Activated naive CD4-positive, alpha-beta T cell treated with anti-CD3 and anti-CD28 coated beads, Interleukin-2, amount 10 ng/mL, durations not matched to agents 7 days and 5 days (primary cell): ENCODE results near the gene CXCL5.
A peak's percentile ranks its signal among the peaks of the same experiment; 100 is the strongest.

Source experiments
- CTCF ChIA-PET: fragments of 350-600 bp; sonication (Branson Sonifier 250); formaldehyde crosslinking; loops from one replicate; lab custom pipeline; 2021; ENCODE audit warnings: antibody characterized with exemption; lab: Charles Lee
- DNase-seq: peaks from one replicate; pipeline ENCODE4 v3.0.0-alpha.2; 2020
- H3K27ac Mint-ChIP-seq: one replicate; pipeline ENCODE4 v1.8.0; 2021; ENCODE audit warnings: mild to moderate bottlenecking, moderate library complexity, mixed read lengths
- H3K27me3 Mint-ChIP-seq: one replicate; pipeline ENCODE4 v1.8.0; 2021; ENCODE audit warnings: mild to moderate bottlenecking, mixed read lengths
- H3K36me3 Mint-ChIP-seq: one replicate; pipeline ENCODE4 v1.8.0; 2021; ENCODE audit warnings: mixed read lengths
- H3K4me1 Mint-ChIP-seq: one replicate; pipeline ENCODE4 v1.8.0; 2021; ENCODE audit warnings: mixed read lengths
- H3K4me3 Mint-ChIP-seq: one replicate; pipeline ENCODE4 v1.8.0; 2021; ENCODE audit warnings: mild to moderate bottlenecking, moderate library complexity, mixed read lengths
- H3K9me3 Mint-ChIP-seq: one replicate; pipeline ENCODE4 v1.8.0; 2021; ENCODE audit warnings: mixed read lengths

Gene CXCL5

DNA sequence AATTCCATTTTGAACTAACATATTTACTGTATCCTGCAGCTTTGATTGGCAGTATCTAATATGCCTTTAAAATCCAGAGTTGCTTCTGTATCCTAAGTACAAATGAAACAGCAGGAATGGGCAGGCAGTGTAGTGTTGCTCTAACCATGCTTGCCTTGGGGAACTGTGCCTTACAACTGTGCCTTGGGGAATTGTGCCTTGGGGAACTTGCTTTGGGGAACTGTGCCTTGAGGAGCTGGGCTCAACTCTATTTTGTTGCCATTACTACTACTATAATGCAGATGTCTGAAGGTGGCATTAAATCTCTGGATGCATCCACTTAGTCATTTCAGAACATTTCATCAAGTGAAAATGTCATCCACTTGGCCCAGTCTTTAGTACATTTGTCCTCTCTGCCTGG is 33.1 kb upstream of the CXCL5 start:
- Mint-ChIP-seq H3K27me3 (peaks cover 4% of the 10 kb centered on the region), H3K9me3 (no peaks in the 10 kb centered on the region), H3K36me3 (no peaks in the 10 kb centered on the region), H3K27ac (no peak overlapping the region), H3K4me3 (no peak overlapping the region), H3K4me1 (no peaks in the 10 kb centered on the region)
- DNase-seq, result no peak
- CTCF ChIA-PET, result no interaction called here

DNA sequence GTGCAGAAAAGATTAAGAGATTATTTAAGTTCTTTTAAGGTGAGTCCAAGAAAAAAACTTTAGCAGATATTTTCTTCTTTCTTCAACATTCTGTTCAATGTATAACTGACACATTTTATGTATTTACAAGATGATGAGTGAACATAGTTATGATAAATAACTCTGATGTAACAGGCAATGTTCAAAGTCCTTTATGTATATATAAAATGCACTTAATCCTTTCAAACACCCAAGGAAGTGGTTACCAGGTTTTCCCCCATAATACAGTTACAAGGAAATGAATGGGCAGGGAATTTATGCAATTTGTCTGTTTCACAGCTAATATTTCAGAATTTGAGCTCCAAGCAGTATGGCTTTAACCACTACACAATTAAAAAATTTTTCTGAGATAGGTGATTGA is 31.8 kb upstream of the CXCL5 start:
- H3K4me3 Mint-ChIP-seq, result no peak overlapping the region
- H3K27ac Mint-ChIP-seq, result no peak overlapping the region

DNA sequence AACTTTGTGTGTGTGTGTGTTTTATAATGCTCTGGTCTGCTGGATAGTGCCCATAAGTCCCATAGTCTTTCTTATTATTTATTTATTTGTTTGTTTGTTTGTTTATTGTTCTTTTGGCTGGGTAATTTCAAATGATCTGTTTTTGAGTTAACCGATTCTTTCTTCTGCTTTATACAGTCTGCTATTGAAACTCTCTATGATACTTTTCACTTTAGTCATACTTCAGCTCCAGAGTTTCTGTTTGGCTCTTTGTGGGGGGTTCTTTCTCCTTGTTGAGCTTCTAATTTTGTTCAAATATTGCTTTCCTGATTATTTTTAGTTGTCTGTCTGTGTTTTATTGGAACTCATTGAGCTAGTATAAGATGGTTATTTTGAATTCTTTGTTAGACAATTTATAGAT is 30.0 kb upstream of the CXCL5 start:
- peaks cover 4% of the 10 kb centered on the region for H3K27me3 Mint-ChIP-seq
- H3K27ac Mint-ChIP-seq, result no peak overlapping the region
- H3K4me1 Mint-ChIP-seq, result no peaks in the 10 kb centered on the region
- CTCF ChIA-PET, result no interaction called here
- no peak overlapping the region for H3K4me3 Mint-ChIP-seq
- no peak for DNase-seq
- no peaks in the 10 kb centered on the region for H3K36me3 Mint-ChIP-seq
- no peaks in the 10 kb centered on the region for H3K9me3 Mint-ChIP-seq

More for the DNA sequence above, 31.8 kb upstream of the CXCL5 start:
- no peak for DNase-seq
- Mint-ChIP-seq H3K9me3 (no peaks in the 10 kb centered on the region), H3K4me1 (no peaks in the 10 kb centered on the region), H3K36me3 (no peaks in the 10 kb centered on the region), H3K27me3 (peaks cover 4% of the 10 kb centered on the region)
- CTCF ChIA-PET, result no interaction called here

DNA sequence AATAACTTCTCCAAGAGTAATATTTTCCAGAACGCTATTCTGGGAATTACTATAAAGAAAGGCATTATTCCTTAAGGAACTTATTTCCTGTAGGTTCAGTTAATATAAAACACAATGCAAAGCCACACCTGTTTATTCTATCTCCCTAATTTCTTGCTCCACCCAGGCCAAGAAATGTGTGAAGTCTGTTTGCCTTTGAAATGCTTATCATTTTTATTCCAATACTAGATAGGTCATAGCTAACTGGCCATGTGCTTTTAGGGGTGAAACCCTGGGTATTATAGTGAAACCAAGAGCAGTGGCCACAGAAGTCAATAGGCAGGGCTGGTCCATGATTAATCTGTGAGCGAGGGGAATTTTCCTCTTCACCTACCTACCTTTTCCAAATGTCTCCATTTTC is 25.2 kb upstream of the CXCL5 start:
- Mint-ChIP-seq H3K36me3 (no peaks in the 10 kb centered on the region), H3K27me3 (no peaks in the 10 kb centered on the region), H3K4me3 (no peak overlapping the region), H3K27ac (no peak overlapping the region), H3K4me1 (peaks cover 2% of the 10 kb centered on the region), H3K9me3 (no peaks in the 10 kb centered on the region)
- DNase-seq, result no peak
- CTCF ChIA-PET, result no interaction called here

DNA sequence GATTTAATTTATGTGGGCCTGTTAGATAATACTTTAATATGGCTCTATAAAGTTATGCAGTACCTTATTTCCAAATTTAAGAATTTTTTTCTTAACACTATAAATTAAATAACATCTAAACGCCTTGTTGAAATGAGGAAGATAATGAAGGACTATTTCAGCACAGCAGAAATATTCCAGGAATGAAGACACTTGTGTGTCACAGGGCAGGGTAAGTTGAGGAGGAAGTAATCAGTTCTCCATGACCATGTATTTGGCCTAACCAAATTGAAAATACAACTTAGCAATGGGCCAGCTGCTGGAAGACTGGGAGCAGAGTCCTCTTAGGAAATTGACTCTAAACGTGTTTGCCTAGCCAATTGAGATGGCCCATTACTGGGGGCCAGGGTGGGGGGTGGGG is 23.1 kb upstream of the CXCL5 start:
- Mint-ChIP-seq H3K27me3 (no peaks in the 10 kb centered on the region), H3K9me3 (no peaks in the 10 kb centered on the region), H3K27ac (no peak overlapping the region), H3K4me1 (peaks cover 6% of the 10 kb centered on the region), H3K4me3 (no peak overlapping the region), H3K36me3 (no peaks in the 10 kb centered on the region)
- DNase-seq, result no peak
- CTCF ChIA-PET, result interaction anchor here (0.7 kb wide), 1 partner anchor 16 kb away, joined by 3 read pairs; no protein-coding TSS in a partner anchor

DNA sequence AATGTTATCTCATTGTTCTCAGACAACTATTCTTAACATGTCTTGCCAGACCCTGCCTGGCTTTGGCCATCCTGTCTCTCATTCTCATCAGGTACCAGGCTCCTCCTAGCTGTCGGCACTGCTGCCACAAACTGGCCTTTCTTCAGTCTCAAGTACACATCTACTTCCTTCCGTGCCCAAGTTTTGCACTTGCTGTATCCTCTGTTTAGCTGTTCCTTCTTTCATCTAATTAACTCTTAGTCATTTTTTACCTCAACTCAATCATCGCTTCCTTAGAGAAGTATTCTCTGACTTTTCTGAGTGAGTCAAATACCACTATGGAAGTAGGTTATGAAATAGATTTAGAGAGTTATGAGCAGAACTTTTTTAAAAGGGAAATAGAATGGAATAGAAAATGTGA is 20.3 kb upstream of the CXCL5 start:
- CTCF ChIA-PET, result interaction anchor here (0.7 kb wide), 1 partner anchor 365 kb away, joined by 4 read pairs; no protein-coding TSS in a partner anchor
- H3K27me3 Mint-ChIP-seq, result no peaks in the 10 kb centered on the region
- H3K27ac Mint-ChIP-seq, result no peak overlapping the region
- H3K4me3 Mint-ChIP-seq, result no peak overlapping the region
- H3K36me3 Mint-ChIP-seq, result no peaks in the 10 kb centered on the region
- DNase-seq, result no peak
- peaks cover 20% of the 10 kb centered on the region for H3K4me1 Mint-ChIP-seq
- no peaks in the 10 kb centered on the region for H3K9me3 Mint-ChIP-seq

DNA sequence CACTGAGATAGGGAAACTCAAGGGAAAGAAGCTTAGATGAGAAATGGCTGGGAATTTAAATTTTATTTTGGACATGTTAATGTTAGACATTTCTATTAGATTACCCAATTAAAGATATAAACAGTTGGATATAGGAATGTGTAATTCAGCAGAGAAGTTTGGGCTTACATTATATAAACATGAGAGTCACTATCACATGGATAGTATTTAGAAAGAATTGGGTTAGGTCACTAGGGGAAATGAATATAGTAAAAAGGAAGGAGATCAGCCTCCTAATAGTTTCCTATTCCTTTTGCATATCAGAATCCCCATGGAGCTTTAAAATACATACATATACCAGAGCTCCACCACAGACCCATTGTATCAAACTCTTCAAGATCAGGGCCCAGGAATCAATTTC is 19.6 kb upstream of the CXCL5 start:
- DNase-seq, result no peak
- Mint-ChIP-seq H3K4me3 (no peak overlapping the region), H3K4me1 (peaks cover 20% of the 10 kb centered on the region), H3K27me3 (no peaks in the 10 kb centered on the region), H3K27ac (no peak overlapping the region), H3K36me3 (no peaks in the 10 kb centered on the region), H3K9me3 (no peaks in the 10 kb centered on the region)
- CTCF ChIA-PET, result no interaction called here

DNA sequence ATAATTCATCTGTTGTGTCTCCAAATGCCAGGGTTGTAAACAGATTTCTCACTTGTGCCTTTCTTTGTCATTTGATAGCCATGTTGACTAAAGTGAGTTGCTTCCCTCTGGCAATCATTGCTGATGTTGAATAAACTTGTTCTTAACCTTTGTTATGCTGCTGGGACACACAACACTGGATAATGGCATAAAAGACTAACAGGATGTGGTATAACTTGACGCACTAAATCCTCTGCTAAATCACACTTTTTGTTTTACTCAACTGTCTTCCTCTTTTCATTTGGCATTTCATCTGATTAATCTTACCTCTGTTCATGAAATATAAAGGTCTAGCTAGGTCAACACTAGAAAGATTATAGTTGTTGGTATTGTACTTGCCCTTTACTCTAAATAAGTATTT is 17.6 kb upstream of the CXCL5 start:
- CTCF ChIA-PET, result no interaction called here
- Mint-ChIP-seq H3K4me3 (no peak overlapping the region), H3K9me3 (no peaks in the 10 kb centered on the region), H3K27me3 (no peaks in the 10 kb centered on the region), H3K4me1 (peaks cover 20% of the 10 kb centered on the region), H3K36me3 (no peaks in the 10 kb centered on the region), H3K27ac (peak overlapping the region; percentile 29)
- DNase-seq, result no peak

DNA sequence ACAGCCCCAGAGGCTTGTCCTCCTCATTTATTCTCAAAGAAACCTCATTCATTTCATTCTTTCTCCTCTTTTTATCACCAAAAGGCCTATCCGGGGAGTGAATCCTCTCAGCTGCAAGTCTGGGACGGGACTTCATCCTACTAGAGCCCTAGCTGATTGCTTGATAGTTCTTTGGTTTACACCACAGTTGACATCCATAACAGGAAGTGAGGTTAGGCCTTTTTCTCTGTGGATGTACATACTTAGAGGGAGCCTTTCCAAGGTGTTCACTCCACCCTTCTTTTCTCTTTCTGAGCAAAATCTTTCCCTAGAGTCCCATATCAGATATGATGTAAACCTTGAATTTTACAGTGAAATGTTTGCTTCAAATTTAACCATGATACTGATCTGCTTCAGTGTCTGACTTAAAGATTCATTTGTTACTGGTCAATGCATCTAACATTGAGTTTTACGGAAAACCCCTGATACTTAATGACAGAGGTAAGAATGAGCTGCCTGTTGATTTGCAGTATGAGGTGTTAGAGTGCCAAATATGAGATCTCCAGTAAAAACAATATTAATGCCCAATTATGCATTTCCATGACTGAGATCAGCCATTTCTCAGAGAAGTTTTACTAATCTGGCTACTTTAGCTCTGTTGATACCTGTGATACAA is 16.8 kb upstream of the CXCL5 start:
- Mint-ChIP-seq H3K4me3 (no peak overlapping the region), H3K4me1 (peaks cover 20% of the 10 kb centered on the region), H3K36me3 (no peaks in the 10 kb centered on the region), H3K9me3 (no peaks in the 10 kb centered on the region), H3K27me3 (no peaks in the 10 kb centered on the region), H3K27ac (peak overlapping the region; percentile 29)
- CTCF ChIA-PET, result no interaction called here
- DNase-seq, result no peak

DNA sequence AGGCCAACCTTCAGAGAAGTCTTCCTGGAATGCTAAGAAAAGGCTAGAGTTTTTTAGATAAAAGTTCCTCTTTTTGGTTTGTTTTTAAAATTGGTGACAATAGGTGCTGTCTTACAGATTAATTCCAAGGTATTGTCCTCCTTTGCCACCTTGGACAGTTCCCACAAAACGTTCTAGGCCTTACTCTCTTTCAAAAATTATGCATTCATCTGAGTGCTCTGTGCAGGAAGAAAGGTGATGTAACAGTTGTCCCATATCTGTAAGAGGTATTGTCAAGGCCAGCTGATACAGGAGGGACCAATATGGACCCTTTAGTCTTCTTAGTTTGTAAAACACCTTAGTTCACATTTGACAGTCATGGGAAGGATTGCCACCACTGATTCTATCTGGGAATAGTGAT is 15.9 kb upstream of the CXCL5 start:
- H3K4me1 Mint-ChIP-seq, result peaks cover 20% of the 10 kb centered on the region
- no peaks in the 10 kb centered on the region for H3K36me3 Mint-ChIP-seq
- no peak overlapping the region for H3K4me3 Mint-ChIP-seq
- CTCF ChIA-PET, result no interaction called here
- no peak for DNase-seq
- H3K9me3 Mint-ChIP-seq, result no peaks in the 10 kb centered on the region
- H3K27ac Mint-ChIP-seq, result no peak overlapping the region
- H3K27me3 Mint-ChIP-seq, result no peaks in the 10 kb centered on the region

DNA sequence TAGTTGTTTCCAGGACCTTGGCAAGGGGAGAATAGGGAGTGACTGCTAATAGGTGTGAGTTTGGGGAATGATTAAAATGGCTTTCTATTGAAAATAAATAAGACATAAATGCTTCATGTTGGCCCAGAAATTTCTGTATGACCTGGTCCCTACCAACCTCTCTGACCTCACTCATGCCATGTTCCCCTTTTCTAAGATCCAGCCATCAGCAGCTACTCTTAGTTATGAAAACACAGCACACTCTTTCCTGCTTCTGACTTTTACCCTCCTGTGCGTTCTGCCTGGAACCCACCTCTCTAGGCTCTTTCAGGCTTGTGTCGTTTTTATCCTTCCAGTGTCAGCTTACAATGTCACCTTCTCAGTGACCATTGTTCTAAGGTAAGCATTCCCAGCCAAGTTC is 14.8 kb upstream of the CXCL5 start:
- Mint-ChIP-seq H3K9me3 (no peaks in the 10 kb centered on the region), H3K4me3 (no peak overlapping the region), H3K27me3 (no peaks in the 10 kb centered on the region), H3K36me3 (no peaks in the 10 kb centered on the region), H3K27ac (no peak overlapping the region), H3K4me1 (peaks cover 16% of the 10 kb centered on the region)
- DNase-seq, result no peak
- CTCF ChIA-PET, result interaction anchor here (0.6 kb wide), 1 partner anchor 31 kb away, joined by 3 read pairs; no protein-coding TSS in a partner anchor

DNA sequence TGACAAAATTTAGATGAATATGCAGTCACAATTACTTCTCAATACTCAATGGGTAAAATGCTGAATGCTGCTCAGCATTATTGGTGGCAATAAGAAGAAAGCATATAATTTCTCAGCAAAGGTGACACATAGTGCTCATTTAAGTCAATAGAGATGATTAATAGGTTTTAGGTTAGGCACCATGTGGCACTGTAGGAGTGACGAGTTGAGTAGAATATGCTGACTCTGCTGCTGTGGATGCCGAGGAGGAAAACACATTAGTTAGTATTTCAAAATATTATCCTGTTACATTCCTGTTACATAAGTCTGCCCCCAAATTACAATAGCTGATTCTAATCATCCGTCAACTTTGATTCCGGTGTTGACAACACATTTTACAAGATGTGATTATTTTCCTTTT is 13.7 kb upstream of the CXCL5 start:
- no peak overlapping the region for H3K4me3 Mint-ChIP-seq
- no peaks in the 10 kb centered on the region for H3K9me3 Mint-ChIP-seq
- CTCF ChIA-PET, result no interaction called here
- peaks cover 16% of the 10 kb centered on the region for H3K4me1 Mint-ChIP-seq
- no peaks in the 10 kb centered on the region for H3K36me3 Mint-ChIP-seq
- H3K27me3 Mint-ChIP-seq, result no peaks in the 10 kb centered on the region
- DNase-seq, result no peak
- no peak overlapping the region for H3K27ac Mint-ChIP-seq

DNA sequence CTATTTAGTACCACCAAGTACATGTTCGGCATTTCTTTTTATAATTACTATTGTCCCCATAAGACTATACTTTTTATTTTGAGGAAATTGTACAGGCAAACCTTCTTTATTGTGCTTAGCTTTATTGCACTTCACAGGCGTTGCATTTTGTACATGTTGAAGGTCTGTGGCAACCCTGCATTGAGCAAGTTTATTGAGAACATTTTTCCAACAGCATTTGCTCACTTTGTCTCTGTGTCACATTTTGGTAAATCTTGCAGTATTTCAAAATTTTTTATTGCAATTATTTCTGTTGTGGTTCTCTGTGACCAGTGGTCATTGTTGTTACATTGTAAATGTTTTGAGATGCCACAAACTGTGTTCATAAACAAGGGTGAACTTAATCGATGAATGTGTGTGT is 10.8 kb upstream of the CXCL5 start:
- CTCF ChIA-PET, result no interaction called here
- no peak overlapping the region for H3K27ac Mint-ChIP-seq
- H3K4me3 Mint-ChIP-seq, result no peak overlapping the region

DNA sequence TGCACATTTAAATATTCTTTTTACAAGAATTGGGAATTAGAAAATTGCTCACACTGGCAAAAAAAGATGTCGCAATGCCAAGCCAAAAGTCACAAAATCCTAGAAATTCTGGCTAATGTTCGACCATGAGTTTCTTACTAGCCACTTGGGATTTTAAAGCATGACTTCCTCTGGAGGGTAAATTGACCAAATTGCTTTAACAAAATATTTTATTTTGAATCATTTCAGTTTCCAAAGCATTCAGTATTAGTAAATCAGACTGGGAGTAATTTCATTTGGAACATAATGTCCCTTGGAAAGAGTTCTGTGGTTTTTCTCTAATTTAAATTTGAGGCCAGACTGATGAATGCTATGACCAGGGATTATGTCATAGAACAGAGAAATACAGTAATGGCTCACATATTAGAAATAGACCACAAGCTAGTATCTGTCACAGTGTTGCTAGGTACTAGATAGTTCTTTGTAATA is 7.6 kb upstream of the CXCL5 start:
- no peak for DNase-seq
- Mint-ChIP-seq H3K9me3 (no peaks in the 10 kb centered on the region), H3K4me3 (no peak overlapping the region), H3K36me3 (no peaks in the 10 kb centered on the region), H3K27ac (no peak overlapping the region), H3K27me3 (no peaks in the 10 kb centered on the region), H3K4me1 (no peaks in the 10 kb centered on the region)
- CTCF ChIA-PET, result no interaction called here

More for the DNA sequence above, 10.8 kb upstream of the CXCL5 start:
- Mint-ChIP-seq H3K4me1 (no peaks in the 10 kb centered on the region), H3K36me3 (no peaks in the 10 kb centered on the region), H3K27me3 (no peaks in the 10 kb centered on the region), H3K9me3 (no peaks in the 10 kb centered on the region)
- DNase-seq, result no peak

DNA sequence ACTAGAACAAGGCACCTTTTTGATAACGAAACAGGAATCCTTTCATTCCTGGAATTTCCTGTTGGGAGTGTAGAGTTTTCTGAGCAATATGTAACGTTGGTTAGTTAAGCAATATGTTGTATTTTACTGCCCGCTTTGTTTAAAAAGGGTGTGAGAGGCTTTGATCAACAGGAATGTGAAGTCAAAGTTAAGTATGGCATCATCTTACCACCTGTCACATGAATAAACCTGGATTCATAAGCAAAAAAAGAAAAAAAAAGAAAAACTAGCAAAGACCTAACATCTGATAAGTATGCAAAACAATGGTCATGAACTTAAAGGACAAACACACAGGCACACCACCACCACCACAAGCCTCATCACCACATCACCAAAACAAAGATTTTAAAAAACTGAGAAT is 7.1 kb upstream of the CXCL5 start:
- DNase-seq, result no peak
- H3K4me1 Mint-ChIP-seq, result no peaks in the 10 kb centered on the region
- H3K4me3 Mint-ChIP-seq, result no peak overlapping the region
- no peaks in the 10 kb centered on the region for H3K36me3 Mint-ChIP-seq
- no peaks in the 10 kb centered on the region for H3K27me3 Mint-ChIP-seq
- H3K27ac Mint-ChIP-seq, result no peak overlapping the region
- no peaks in the 10 kb centered on the region for H3K9me3 Mint-ChIP-seq
- CTCF ChIA-PET, result no interaction called here
